ENCODE results near the gene DNAH17. TPM values are rescaled to one million over a fixed set of nuclear protein-coding genes. Genes with fewer than 3 reads are reported as not detected.
A peak's percentile ranks its signal among the peaks of the same experiment; 100 is the strongest.

The DNAH17 gene
- total RNA-seq, 1 experiment from 2014 or later: 0.13 TPM

DNA sequence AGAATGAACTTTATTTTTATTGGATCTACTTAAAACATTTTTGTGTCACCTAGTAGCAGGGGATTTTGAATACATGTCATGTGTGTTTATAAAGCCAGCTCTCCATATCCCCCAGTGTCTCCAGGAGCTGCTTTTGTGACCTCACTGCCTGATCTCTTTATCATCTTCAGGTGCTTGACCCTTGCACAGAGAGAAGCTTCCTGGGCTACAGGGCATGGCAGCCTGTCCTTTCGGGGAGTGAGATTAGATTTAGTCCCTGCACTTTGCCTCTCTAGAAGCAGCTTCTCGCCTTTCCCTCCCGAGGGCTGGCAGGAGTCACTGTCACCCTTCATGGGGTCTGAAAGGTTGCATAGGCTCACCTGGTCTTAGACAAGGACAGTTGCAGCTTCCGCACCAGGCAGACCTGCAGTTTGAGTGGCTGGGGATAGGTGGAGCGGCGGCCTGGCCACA, 156.1 kb downstream of the DNAH17 start:
- Histone ChIP-seq H3K27me3 (ENCODE audit: insufficient read depth, low read length) (no peaks in the 10 kb centered on the region), H2BK12ac (ENCODE audit: insufficient read length, low read depth, low read length) (no peak overlapping the region), H3T11ph (ENCODE audit: low read length) (no peak overlapping the region), H3K4ac (ENCODE audit: low read depth, low read length) (no peak overlapping the region), H3K79me2 (ENCODE audit: insufficient read depth, low read length) (no peaks in the 10 kb centered on the region), H2BK120ac (ENCODE audit: low read depth, low read length, poor library complexity, severe bottlenecking) (no peak overlapping the region), H2AFZ (ENCODE audit: low read length) (no peak overlapping the region), H3K9ac (ENCODE audit: extremely low read depth, insufficient read length, low read length) (no peak overlapping the region), H4K20me1 (ENCODE audit: control insufficient read depth, insufficient read depth, insufficient read length) (peaks cover 2% of the 10 kb centered on the region), H3K27ac (ENCODE audit: insufficient read length, low read depth, low read length) (no peak overlapping the region), H3K4me2 (ENCODE audit: insufficient read depth, insufficient read length, low read length) (no peak overlapping the region), H3K56ac (ENCODE audit: insufficient read length, low read depth, low read length) (no peak overlapping the region), H4K8ac (replicated peaks; ENCODE audit: insufficient read length, low read depth, low read length) (no peak overlapping the region), H3K9me3 (ENCODE audit: control insufficient read depth, low read depth, low read length) (no peaks in the 10 kb centered on the region), H4K91ac (ENCODE audit: insufficient read length, low read depth, low read length) (no peak overlapping the region), H3K14ac (ENCODE audit: insufficient read depth, low read length) (no peak overlapping the region; the same call in 1 of the 2 replicates), H3K18ac (ENCODE audit: insufficient read length, low read depth, low read length) (no peak overlapping the region), H4K5ac (ENCODE audit: insufficient read length, low read depth, low read length) (no peak overlapping the region), H3K4me1 (ENCODE audit: insufficient read depth, low read length) (no peaks in the 10 kb centered on the region), H3K79me1 (ENCODE audit: insufficient read depth, low read depth, low read length, poor library complexity, severe bottlenecking) (no peaks in the 10 kb centered on the region), H3K23me2 (ENCODE audit: insufficient read length, low read depth, low read length, poor library complexity, severe bottlenecking) (no peaks in the 10 kb centered on the region), H3K23ac (ENCODE audit: insufficient read length, low read depth, low read length) (no peak overlapping the region), H2BK15ac (ENCODE audit: low read depth, low read length) (no peak overlapping the region), H2BK5ac (ENCODE audit: insufficient read length, low read length) (no peak overlapping the region), H2AK5ac (ENCODE audit: insufficient read length, low read length) (no peak overlapping the region), H2BK20ac (ENCODE audit: low read depth, low read length, poor library complexity, severe bottlenecking) (no peak overlapping the region)
- TF ChIP-seq, protein P1, sequence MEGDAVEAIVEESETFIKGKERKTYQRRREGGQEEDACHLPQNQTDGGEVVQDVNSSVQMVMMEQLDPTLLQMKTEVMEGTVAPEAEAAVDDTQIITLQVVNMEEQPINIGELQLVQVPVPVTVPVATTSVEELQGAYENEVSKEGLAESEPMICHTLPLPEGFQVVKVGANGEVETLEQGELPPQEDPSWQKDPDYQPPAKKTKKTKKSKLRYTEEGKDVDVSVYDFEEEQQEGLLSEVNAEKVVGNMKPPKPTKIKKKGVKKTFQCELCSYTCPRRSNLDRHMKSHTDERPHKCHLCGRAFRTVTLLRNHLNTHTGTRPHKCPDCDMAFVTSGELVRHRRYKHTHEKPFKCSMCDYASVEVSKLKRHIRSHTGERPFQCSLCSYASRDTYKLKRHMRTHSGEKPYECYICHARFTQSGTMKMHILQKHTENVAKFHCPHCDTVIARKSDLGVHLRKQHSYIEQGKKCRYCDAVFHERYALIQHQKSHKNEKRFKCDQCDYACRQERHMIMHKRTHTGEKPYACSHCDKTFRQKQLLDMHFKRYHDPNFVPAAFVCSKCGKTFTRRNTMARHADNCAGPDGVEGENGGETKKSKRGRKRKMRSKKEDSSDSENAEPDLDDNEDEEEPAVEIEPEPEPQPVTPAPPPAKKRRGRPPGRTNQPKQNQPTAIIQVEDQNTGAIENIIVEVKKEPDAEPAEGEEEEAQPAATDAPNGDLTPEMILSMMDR (conservative IDR thresholded peaks at IDR 0.05): no peak
- Mint-ChIP-seq H3K27me3 (ENCODE audit: low read depth) (no peaks in the 10 kb centered on the region), H3K4me3 (no peak overlapping the region), H3K27ac (peak overlapping the region in 2 of 3 experiments; percentile 70 to 90; a peak in 4 of 7 replicates), H3K4me1 (peaks cover 5 to 10% of the 10 kb centered on the region in 2 experiments), H3K36me3 (ENCODE audit: insufficient read depth in 1 of 3, low read depth in 3 of 3) (peaks cover 31 to 68% (median 61%) of the 10 kb centered on the region in 3 experiments), H3K9me3 (no peaks in the 10 kb centered on the region)
- WGBS (ENCODE audit: extremely low coverage, insufficient read length, low lambda C conversion rate): no CpG with 5 or more reads among the region's 6 CpGs
- DNase-seq: no peak

Data from H9 (cell line).